ENCODE results near the gene MCF2L2. TPM values are rescaled to one million over a fixed set of nuclear protein-coding genes. Genes with fewer than 3 reads are reported as not detected.
"Not testable (repeated sequence)": the region's sequence is repeated elsewhere in the genome, so short reads cannot be mapped to it uniquely, and the experiment has no call there.

The MCF2L2 gene, protein sequence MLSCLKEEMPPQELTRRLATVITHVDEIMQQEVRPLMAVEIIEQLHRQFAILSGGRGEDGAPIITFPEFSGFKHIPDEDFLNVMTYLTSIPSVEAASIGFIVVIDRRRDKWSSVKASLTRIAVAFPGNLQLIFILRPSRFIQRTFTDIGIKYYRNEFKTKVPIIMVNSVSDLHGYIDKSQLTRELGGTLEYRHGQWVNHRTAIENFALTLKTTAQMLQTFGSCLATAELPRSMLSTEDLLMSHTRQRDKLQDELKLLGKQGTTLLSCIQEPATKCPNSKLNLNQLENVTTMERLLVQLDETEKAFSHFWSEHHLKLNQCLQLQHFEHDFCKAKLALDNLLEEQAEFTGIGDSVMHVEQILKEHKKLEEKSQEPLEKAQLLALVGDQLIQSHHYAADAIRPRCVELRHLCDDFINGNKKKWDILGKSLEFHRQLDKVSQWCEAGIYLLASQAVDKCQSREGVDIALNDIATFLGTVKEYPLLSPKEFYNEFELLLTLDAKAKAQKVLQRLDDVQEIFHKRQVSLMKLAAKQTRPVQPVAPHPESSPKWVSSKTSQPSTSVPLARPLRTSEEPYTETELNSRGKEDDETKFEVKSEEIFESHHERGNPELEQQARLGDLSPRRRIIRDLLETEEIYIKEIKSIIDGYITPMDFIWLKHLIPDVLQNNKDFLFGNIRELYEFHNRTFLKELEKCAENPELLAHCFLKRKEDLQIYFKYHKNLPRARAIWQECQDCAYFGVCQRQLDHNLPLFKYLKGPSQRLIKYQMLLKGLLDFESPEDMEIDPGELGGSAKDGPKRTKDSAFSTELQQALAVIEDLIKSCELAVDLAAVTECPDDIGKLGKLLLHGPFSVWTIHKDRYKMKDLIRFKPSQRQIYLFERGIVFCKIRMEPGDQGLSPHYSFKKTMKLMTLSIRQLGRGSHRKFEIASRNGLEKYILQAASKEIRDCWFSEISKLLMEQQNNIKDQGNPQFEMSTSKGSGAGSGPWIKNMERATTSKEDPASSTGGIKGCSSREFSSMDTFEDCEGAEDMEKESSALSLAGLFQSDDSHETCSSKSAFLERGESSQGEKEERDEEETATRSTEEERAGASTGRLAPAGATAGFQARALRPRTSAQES
- total RNA-seq (1 to 10 TPM in 3 of 7 donors, under 1 TPM in 4; 0.12 to 1.1 (median 0.61) TPM), polyA plus RNA-seq (1 to 10 TPM in 1 of 2 donors, under 1 TPM in 1; 0.39 to 2.2 TPM)
- long read RNA-seq, donor 1, partial matches to known transcripts: 0 of 2 reads
- long read RNA-seq, donor 1, other reads (novel, unspliced or antisense): 2 of 2 reads
- long read RNA-seq, donor 2: 0 reads
- long read RNA-seq, donor 3, partial matches to known transcripts: 0 of 3 reads
- long read RNA-seq, donor 3, other reads (novel, unspliced or antisense): 3 of 3 reads

DNA sequence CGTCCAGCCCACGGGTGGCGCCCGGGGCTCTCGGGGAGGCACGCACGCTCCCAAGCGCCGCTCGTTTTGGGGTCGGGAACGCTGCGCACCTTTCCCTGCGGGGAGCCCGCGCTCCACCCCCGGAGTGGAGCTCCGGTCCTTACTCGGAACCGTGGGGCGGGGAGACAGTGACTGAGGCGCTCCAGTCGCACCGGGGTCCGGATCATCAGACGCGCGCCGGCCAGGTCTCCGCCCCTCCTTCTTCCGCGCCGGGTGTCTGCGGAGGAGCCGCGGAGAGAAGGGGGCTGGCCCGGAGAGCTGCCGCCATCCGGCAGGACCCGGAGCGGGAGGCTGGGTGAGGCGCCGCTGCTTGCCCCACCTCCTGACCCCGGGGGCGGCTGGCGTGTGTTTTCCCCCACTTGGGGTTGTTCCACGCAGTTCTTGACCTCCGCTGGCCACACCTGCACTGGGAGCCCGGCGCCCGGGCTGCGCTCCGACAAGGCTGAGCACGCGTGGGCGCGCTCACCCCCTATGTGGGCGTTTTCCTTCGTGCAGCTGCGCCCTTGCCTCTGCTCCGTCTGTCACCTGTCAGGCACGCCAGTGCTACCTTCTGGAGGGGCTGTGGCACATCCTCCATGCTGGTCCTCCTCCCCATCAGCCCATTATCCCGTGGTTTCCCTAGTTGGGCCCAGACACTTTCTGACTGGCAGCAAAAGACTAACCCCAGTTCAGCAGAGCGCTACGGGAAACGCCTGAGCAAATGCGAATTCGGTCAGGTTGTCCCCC lies at the start of gene MCF2L2:
TSS of gene MCF2L2 (minus strand) at position 173 of the 765 bp plus-strand sequence. CDS start 642 bp downstream, outside the sequence.
- TF ChIP-seq, protein P1, sequence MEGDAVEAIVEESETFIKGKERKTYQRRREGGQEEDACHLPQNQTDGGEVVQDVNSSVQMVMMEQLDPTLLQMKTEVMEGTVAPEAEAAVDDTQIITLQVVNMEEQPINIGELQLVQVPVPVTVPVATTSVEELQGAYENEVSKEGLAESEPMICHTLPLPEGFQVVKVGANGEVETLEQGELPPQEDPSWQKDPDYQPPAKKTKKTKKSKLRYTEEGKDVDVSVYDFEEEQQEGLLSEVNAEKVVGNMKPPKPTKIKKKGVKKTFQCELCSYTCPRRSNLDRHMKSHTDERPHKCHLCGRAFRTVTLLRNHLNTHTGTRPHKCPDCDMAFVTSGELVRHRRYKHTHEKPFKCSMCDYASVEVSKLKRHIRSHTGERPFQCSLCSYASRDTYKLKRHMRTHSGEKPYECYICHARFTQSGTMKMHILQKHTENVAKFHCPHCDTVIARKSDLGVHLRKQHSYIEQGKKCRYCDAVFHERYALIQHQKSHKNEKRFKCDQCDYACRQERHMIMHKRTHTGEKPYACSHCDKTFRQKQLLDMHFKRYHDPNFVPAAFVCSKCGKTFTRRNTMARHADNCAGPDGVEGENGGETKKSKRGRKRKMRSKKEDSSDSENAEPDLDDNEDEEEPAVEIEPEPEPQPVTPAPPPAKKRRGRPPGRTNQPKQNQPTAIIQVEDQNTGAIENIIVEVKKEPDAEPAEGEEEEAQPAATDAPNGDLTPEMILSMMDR (IDR thresholded peaks at IDR 0.05): no peak
- no peak for TF ChIP-seq POLR2A (IDR thresholded peaks at IDR 0.05)
- no peak for TF ChIP-seq EP300 (IDR thresholded peaks at IDR 0.05)
- peak in 3 of 5 donors; percentile 21 to 49 (median 45) for DNase-seq
- intact Hi-C loops (cut with DNase I): no loop called here
- peaks cover 3% of the 10 kb centered on the region for H3K4me1 ChIP-seq (ENCODE audit: insufficient read depth)
- WGBS, 3 donors: 1% methylated on average over 53 to 68 of the region's 68 CpGs
- H3K27ac ChIP-seq: no peak within 1 kb of the TSS
- H3K27me3 ChIP-seq: no peaks in the 10 kb centered on the region
- H3K36me3 ChIP-seq: no peaks in the 10 kb centered on the region
- H3K9me3 ChIP-seq: peaks cover 0 to 4% of the 10 kb centered on the region in 2 donors
- peak within 1 kb of the TSS; percentile 41 for H3K4me3 ChIP-seq

DNA sequence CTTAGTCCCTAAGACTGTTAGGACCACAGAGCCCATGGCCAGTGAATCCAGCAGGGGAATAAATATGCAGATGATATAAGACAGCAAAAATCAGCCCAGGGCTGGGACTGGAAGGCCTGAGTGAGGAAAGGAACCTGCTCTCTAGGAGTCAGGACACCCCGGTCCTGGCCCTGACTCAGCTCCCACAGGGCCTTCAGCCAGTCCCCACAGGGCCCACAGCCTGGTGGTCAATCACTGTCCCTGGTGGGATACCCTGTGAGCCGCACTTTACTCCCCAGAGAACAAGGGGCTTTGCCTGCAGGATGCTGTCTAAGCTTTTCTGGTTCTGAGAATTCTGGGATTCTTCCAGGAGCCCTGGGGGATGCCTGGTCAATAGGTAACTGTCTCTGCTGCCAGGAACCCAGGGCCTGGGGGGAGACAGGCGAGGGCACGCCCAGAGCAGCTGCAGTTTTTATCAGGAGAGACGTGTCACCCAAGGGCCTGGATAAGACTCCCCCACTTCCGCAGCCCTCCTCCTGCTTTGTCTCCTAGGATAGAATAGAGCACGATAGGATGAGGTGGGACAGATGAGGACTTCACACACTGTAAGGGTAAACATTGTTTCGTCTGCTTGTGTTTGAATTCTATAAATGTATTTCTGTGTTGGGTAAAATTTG lies 49.5 kb upstream of the MCF2L2 start:
- no peak for DNase-seq
- H3K4me1 ChIP-seq (ENCODE audit: insufficient read depth): no peaks in the 10 kb centered on the region
- 48 to 60% (median 54%) methylated on average over 7 to 8 of the region's 8 CpGs for WGBS, 3 donors
- TF ChIP-seq, protein P1 (IDR thresholded peaks at IDR 0.05): no peak
- TF ChIP-seq EP300 (IDR thresholded peaks at IDR 0.05): no peak
- TF ChIP-seq POLR2A (IDR thresholded peaks at IDR 0.05): no peak
- no peak overlapping the region for H3K4me3 ChIP-seq
- no peaks in the 10 kb centered on the region for H3K27me3 ChIP-seq
- intact Hi-C loops (cut with DNase I): loop anchor here in 2 of 4 donors (10.0 kb wide), 2 partner anchors 117 to 287 kb away; no protein-coding TSS in a partner anchor
- H3K36me3 ChIP-seq: no peaks in the 10 kb centered on the region
- H3K27ac ChIP-seq: no peak overlapping the region
- H3K9me3 ChIP-seq: no peaks in the 10 kb centered on the region

DNA sequence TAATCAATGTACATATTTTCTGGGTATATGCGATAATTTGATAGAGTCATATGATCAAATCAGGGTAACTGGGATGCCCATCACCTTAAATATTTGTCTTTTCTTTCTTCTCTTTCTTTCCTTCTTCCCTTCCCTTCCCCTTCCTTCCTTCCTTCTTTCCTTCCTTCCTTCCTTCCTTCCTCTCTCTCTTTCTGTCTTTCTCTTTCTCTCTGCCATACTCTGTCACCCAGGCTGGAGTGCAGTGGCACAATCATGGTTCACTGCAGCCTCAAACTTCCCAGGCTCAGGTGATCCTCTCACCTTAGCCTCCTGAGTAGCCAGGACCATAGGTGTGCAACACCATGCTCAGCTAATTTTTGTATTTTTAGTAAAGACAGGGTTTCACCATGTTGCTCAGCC lies 47.3 kb upstream of the MCF2L2 start:
- H3K4me3 ChIP-seq; H3K27ac ChIP-seq; DNase-seq; H3K4me1 ChIP-seq (ENCODE audit: insufficient read depth); H3K36me3 ChIP-seq; H3K27me3 ChIP-seq; H3K9me3 ChIP-seq: not testable (repeated sequence)
- WGBS, 3 donors: 93 to 98% (median 98%) methylated on average over 1 of the region's 1 CpG
- intact Hi-C loops (cut with DNase I): loop anchor here in 2 of 4 donors (10.0 kb wide), 2 partner anchors 119 to 289 kb away; no protein-coding TSS in a partner anchor
